Measurements from ENCODE around the gene OBSL1. TPM values are rescaled to one million over a fixed set of nuclear protein-coding genes. Genes with fewer than 3 reads are reported as not detected.

Gene OBSL1
- total and polyA plus RNA-seq, 2 donors (not counting 1 experiment from before 2014, with no cell fraction given) = not detected

- Histone ChIP-seq H3K27me3 (replicated peaks in 1 of 4; ENCODE audit: control extremely low read depth in 1 of 4, control insufficient read depth in 3 of 4, insufficient read depth in 4 of 4, low read length in 3 of 4) (peaks cover 0 to 25% (median 7%) of the 10 kb centered on the region in 4 experiments), H4K20me1 (ENCODE audit: control insufficient read depth, insufficient read depth, low read length, poor library complexity, severe bottlenecking) (no peaks in the 10 kb centered on the region), H3K4me3 (ENCODE audit: control extremely low read depth in 1 of 5, extremely low read depth in 1 of 5, insufficient read depth in 1 of 5, low read depth in 2 of 5, low read length in 4 of 5) (no peak overlapping the region), H3K4me1 (ENCODE audit: control insufficient read depth in 2 of 2, insufficient read depth in 2 of 2, low read length in 2 of 2) (peaks cover 13 to 15% of the 10 kb centered on the region in 2 donors), H3K79me2 (ENCODE audit: control insufficient read depth, insufficient read depth, low read length) (no peaks in the 10 kb centered on the region), H3K27ac (ENCODE audit: low read length in 2 of 2) (no peak overlapping the region), H3K36me3 (replicated peaks in 1 of 2; ENCODE audit: control extremely low read depth in 1 of 2, control insufficient read depth in 1 of 2, extremely low read depth in 1 of 2, insufficient read depth in 2 of 2, low read length in 1 of 2) (peaks cover 0 to 32% of the 10 kb centered on the region in 2 experiments), H3K9me3 (ENCODE audit: control extremely low read depth in 1 of 3, control insufficient read depth in 2 of 3, insufficient read depth in 1 of 3, low read length in 2 of 3) (peaks cover 0 to 6% (median 0%) of the 10 kb centered on the region in 3 donors), H3K9ac (ENCODE audit: low read length) (no peak overlapping the region), H3K4me2 (replicated peaks; ENCODE audit: low read depth, low read length, poor library complexity, severe bottlenecking) (no peak overlapping the region), H2AFZ (ENCODE audit: insufficient read depth, low read depth, low read length, poor library complexity, severe bottlenecking) (no peak overlapping the region)
- Mint-ChIP-seq H3K9me3 (ENCODE audit: insufficient read depth) (no peaks in the 10 kb centered on the region), H3K27ac (no peak overlapping the region), H3K27me3 (peaks cover 19% of the 10 kb centered on the region), H3K4me1 (peaks cover 14% of the 10 kb centered on the region), H3K4me3 (no peak overlapping the region)
- WGBS (ENCODE audit: insufficient coverage) = 97% methylated on average over 9 of the region's 9 CpGs
- ChIA-PET POLR2A (no interaction called here), CTCF (interaction anchor here (1.0 kb wide), 1 partner anchor 10 kb away, joined by 3 read pairs; a partner anchor contains a TSS)
- TF ChIP-seq, protein P1, sequence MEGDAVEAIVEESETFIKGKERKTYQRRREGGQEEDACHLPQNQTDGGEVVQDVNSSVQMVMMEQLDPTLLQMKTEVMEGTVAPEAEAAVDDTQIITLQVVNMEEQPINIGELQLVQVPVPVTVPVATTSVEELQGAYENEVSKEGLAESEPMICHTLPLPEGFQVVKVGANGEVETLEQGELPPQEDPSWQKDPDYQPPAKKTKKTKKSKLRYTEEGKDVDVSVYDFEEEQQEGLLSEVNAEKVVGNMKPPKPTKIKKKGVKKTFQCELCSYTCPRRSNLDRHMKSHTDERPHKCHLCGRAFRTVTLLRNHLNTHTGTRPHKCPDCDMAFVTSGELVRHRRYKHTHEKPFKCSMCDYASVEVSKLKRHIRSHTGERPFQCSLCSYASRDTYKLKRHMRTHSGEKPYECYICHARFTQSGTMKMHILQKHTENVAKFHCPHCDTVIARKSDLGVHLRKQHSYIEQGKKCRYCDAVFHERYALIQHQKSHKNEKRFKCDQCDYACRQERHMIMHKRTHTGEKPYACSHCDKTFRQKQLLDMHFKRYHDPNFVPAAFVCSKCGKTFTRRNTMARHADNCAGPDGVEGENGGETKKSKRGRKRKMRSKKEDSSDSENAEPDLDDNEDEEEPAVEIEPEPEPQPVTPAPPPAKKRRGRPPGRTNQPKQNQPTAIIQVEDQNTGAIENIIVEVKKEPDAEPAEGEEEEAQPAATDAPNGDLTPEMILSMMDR (IDR thresholded peaks at IDR 0.05) = no peak
- TF ChIP-seq EZH2 (IDR thresholded peaks at IDR 0.05; ENCODE audit: borderline replicate concordance, insufficient read depth, low read depth, low read length, poor library complexity, severe bottlenecking) = no peak
- DNase-seq = no peak
- ATAC-seq (ENCODE audit: low read depth) = no peak
- intact Hi-C loops (cut with micrococcal nuclease) = no loop called here
Measured at GRCh38 chr2:219505585-219505984, 65.8 kb downstream of the OBSL1 start.

DNA sequence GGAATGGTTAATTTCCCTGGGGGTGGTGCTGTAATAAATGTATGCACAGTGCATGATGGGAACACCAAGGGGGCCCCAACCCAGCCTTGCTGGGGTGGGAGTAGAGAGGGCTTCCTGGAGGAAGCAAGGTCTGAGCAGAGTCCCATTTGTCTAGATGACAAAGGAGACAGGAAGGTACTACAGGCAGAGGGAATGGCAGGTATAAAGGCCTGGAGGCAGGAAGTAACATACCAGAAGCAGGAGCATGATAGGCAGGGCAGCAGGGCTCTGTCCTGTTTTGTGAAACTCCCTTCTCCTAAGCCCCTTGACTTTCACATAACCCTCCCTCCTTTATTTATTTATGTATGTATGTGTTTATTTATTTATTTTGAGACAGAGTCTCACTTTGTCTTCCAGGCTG lies 68.7 kb downstream of the OBSL1 start:
- Histone ChIP-seq H3K9ac (ENCODE audit: low read length) (no peak overlapping the region), H4K20me1 (ENCODE audit: control insufficient read depth, insufficient read depth, low read length, poor library complexity, severe bottlenecking) (no peaks in the 10 kb centered on the region), H3K36me3 (replicated peaks in 1 of 2; ENCODE audit: control extremely low read depth in 1 of 2, control insufficient read depth in 1 of 2, extremely low read depth in 1 of 2, insufficient read depth in 2 of 2, low read length in 1 of 2) (peaks cover 0 to 32% of the 10 kb centered on the region in 2 experiments), H3K27ac (ENCODE audit: low read length in 2 of 2) (no peak overlapping the region), H3K9me3 (ENCODE audit: control extremely low read depth in 1 of 3, control insufficient read depth in 2 of 3, insufficient read depth in 1 of 3, low read length in 2 of 3) (peaks cover 0 to 5% (median 0%) of the 10 kb centered on the region in 3 donors), H3K4me2 (replicated peaks; ENCODE audit: low read depth, low read length, poor library complexity, severe bottlenecking) (no peak overlapping the region), H3K27me3 (replicated peaks in 1 of 4; ENCODE audit: control extremely low read depth in 1 of 4, control insufficient read depth in 3 of 4, insufficient read depth in 4 of 4, low read length in 3 of 4) (peaks cover 0 to 6% (median 3%) of the 10 kb centered on the region in 4 experiments), H3K4me1 (ENCODE audit: control insufficient read depth in 2 of 2, insufficient read depth in 2 of 2, low read length in 2 of 2) (peaks cover 12 to 17% of the 10 kb centered on the region in 2 donors), H3K79me2 (ENCODE audit: control insufficient read depth, insufficient read depth, low read length) (peaks cover 19% of the 10 kb centered on the region), H3K4me3 (ENCODE audit: control extremely low read depth in 1 of 5, extremely low read depth in 1 of 5, insufficient read depth in 1 of 5, low read depth in 2 of 5, low read length in 4 of 5) (no peak overlapping the region), H2AFZ (ENCODE audit: insufficient read depth, low read depth, low read length, poor library complexity, severe bottlenecking) (no peak overlapping the region)
- H3K9me3 Mint-ChIP-seq (ENCODE audit: insufficient read depth) = no peaks in the 10 kb centered on the region
- CTCF ChIA-PET = no interaction called here
- POLR2A ChIA-PET = no interaction called here
- DNase-seq (no peak), ATAC-seq (ENCODE audit: low read depth) (no peak)
- H3K4me3 Mint-ChIP-seq = no peak overlapping the region
- peaks cover 19% of the 10 kb centered on the region for H3K4me1 Mint-ChIP-seq
- H3K27ac Mint-ChIP-seq = no peak overlapping the region
- intact Hi-C loops (cut with micrococcal nuclease) = no loop called here
- no peak for TF ChIP-seq EZH2 (IDR thresholded peaks at IDR 0.05; ENCODE audit: borderline replicate concordance, insufficient read depth, low read depth, low read length, poor library complexity, severe bottlenecking)
- TF ChIP-seq, protein P1 (IDR thresholded peaks at IDR 0.05) = no peak
- H3K27me3 Mint-ChIP-seq = peaks cover 9% of the 10 kb centered on the region
